Epidermal melanocyte (primary cell): Measurements from ENCODE around the gene CHGA.

Experiments used
- DNase-seq: peaks from one replicate; pipeline ENCODE4 v3.0.0; 2011; ENCODE audit warnings: low spot score; ENCODE audit not compliant: insufficient read length

CHGA gene

GRCh38 chr14:92942976-92943710 lies 20.2 kb downstream of the CHGA start:
- no peak for DNase-seq

- no peak for DNase-seq
Measured at GRCh38 chr14:92943855-92944570, 21.1 kb downstream of the CHGA start.

- no peak for DNase-seq
Measured at GRCh38 chr14:92944976-92945375, 22.0 kb downstream of the CHGA start.

- no peak for DNase-seq
Measured at GRCh38 chr14:92945544-92945943, 22.6 kb downstream of the CHGA start.

- DNase-seq, result no peak
Measured at GRCh38 chr14:92945959-92946846, 23.3 kb downstream of the CHGA start.

GRCh38 chr14:92946847-92947545 lies 24.0 kb downstream of the CHGA start:
- DNase-seq, result no peak

- no peak for DNase-seq
Measured at GRCh38 chr14:92948647-92949046, 25.7 kb downstream of the CHGA start.

- no peak for DNase-seq
Measured at GRCh38 chr14:92949496-92950192, 26.7 kb downstream of the CHGA start.

GRCh38 chr14:92950193-92950540 lies 27.2 kb downstream of the CHGA start:
- no peak for DNase-seq

- no peak for DNase-seq
Measured at GRCh38 chr14:92950773-92951172, 27.8 kb downstream of the CHGA start.

- no peak for DNase-seq
Measured at GRCh38 chr14:92951261-92951660, 28.3 kb downstream of the CHGA start.

GRCh38 chr14:92951912-92952471 lies 29.0 kb downstream of the CHGA start:
- peak; percentile 89 for DNase-seq

GRCh38 chr14:92952481-92953298 lies 29.7 kb downstream of the CHGA start:
- DNase-seq, result no peak

- no peak for DNase-seq
Measured at GRCh38 chr14:92953526-92953925, 30.6 kb downstream of the CHGA start.

GRCh38 chr14:92954933-92955332 lies 32.0 kb downstream of the CHGA start:
- DNase-seq, result no peak

GRCh38 chr14:92955381-92955780 lies 32.4 kb downstream of the CHGA start:
- DNase-seq, result no peak

GRCh38 chr14:92956961-92957360 lies 34.0 kb downstream of the CHGA start:
- no peak for DNase-seq

- no peak for DNase-seq
Measured at GRCh38 chr14:92958373-92959188, 35.6 kb downstream of the CHGA start.

GRCh38 chr14:92959189-92959531 lies 36.2 kb downstream of the CHGA start:
- no peak for DNase-seq
